HG03354 (cell line): ENCODE results near the gene GBP1.
"Not testable (repeated sequence)": the region's sequence is repeated elsewhere in the genome, so short reads cannot be mapped to it uniquely, and the experiment has no call there.

Experiments
- ATAC-seq: cut with Tn5 transposase; IDR thresholded peaks from one replicate; pipeline ENCODE4 v1.9.1; 2021; ENCODE audit warnings: mild to moderate bottlenecking; ENCODE audit not compliant: unreplicated experiment, poor library complexity, severe bottlenecking

GBP1 gene

DNA sequence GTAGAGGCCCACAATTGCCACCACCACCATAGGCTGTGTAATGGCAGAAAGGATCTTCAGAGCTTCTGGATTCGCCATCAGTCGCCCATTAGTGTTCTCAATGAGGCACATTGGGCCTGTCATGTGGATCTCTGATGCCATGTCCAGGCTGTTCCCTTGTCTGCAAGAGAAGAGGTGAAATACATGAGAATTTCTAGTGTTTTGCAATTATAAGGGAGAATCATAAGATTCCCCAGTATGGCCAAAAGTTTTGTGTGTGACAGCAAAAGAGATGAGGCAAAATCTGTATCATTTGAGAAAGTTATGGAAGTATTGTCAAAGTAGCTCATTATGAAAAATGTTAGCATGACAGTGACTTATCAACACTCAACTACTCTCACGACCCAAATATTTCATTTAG lies 1.9 kb downstream of the GBP1 start:
- no peak for ATAC-seq

DNA sequence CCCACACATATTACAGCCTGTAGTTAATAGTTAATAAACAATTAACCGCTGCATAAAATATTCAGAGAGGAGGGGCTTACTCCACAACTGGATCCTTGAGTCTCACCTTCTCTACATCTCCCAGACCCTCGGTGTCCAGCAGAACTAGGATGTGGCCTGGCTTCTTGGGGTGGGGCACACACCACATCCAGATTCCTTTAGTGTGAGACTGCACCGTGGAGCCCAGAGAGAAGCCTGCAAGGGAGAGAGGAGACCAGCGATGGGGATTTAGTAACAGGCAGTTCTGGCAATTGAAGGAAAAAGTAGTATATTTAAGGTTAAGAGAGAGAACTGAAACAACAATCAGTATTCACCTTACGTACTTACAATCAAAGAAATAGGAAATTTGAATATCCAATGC lies 4.9 kb downstream of the GBP1 start:
- ATAC-seq, result no peak

DNA sequence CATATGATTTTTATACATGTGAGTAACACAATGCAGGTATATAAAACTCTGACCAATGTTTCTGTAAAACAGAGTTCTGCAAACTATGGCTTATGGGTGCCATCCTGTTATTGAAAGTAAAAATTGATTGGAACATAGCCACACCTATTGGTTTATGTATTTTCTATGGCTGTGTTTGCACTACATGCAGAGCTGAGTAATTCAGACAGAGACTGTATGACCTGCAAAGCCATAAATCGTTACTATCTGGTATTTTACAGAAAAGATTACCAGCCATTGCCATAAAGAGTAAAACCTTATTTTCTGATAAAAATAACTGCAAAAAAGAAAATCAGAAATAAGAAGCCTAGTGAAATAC lies 13.1 kb downstream of the GBP1 start:
- no peak for ATAC-seq

- no peak for ATAC-seq
These were observed 13.6 kb downstream of the GBP1 start for GRCh38 chr1:89051300-89051954.

GRCh38 chr1:89050649-89051033 lies 14.4 kb downstream of the GBP1 start:
- ATAC-seq, result no peak

DNA sequence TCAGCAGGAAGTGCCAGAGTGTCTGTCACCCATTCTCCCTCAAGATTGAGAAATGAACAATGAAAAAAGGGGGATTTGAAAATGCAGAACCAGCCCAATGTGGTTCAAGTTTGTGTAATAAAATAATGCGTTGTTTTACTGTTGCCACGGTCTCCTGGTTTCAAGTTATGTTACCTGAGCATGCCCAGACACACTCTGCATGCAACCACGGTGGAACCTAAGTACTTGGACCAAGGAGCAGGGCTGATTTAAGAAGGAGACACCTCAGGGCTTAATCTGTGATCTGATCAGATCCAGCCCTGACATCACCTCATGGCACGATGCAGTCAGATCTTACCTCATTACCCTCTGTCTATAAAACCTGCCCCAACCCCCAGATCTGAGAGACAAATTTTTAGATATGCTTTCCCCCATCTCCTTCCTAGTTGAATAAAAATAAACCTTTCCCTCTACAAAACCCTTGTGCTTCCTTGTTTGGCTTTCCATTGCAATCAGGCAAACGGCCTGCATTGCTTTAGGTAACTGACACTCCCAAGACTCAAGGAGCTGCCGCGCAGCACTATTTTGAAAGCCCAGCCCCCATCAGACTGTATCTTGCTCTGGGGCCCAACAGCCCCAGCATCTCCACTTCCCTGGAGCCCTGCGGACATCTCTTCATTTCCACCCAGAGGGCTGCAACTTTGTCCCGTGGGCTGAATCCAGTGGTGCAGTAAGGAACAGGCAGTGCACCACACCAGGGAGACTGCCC lies 14.9 kb downstream of the GBP1 start:
- not testable (repeated sequence) for ATAC-seq

- ATAC-seq, result not testable (repeated sequence)
These were observed 15.8 kb downstream of the GBP1 start for GRCh38 chr1:89049187-89049586.

DNA sequence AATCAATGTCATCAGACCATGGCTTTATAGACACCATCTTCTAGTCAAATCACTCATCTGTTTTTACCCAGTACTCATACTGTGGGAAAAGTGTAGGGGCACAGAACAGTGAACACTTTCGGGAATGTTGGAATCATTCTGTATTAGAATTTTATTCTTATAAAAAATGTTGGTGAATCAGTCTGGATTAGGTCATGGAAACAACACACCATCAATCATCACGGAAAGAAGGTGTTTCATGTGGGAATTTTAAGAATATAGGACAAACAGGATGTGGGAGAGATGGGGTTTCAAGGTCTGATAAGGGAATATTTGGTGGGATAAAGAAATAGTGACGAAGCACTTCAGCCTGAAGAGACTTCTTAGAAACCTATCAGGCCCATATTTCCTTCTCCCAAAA lies 17.3 kb downstream of the GBP1 start:
- no peak for ATAC-seq

GRCh38 chr1:89046318-89047183 lies 18.5 kb downstream of the GBP1 start:
- not testable (repeated sequence) for ATAC-seq

GRCh38 chr1:89044970-89045721 lies 19.9 kb downstream of the GBP1 start:
- no peak for ATAC-seq

GRCh38 chr1:89043940-89044339 lies 21.1 kb downstream of the GBP1 start:
- ATAC-seq, result no peak

DNA sequence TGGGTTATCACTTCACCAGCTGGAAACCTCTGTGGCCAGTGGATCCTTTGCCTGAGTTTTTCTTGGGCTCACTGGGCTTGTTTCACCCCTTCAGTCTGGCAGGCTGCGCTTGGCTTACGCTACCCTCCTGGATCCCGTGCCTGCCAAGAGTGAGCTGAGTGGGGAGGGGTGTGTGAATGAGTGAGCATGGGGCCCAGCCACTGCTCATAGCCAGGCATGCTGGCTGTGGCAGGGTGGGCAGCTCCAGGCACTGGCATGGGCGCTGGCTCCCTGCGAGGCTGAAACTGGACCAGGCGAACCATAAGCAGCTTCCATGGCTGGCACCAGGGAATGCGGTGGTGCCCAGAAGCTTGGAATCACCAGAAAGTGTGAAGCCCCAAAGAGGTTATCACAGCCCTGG lies 22.5 kb downstream of the GBP1 start:
- ATAC-seq, result no peak

DNA sequence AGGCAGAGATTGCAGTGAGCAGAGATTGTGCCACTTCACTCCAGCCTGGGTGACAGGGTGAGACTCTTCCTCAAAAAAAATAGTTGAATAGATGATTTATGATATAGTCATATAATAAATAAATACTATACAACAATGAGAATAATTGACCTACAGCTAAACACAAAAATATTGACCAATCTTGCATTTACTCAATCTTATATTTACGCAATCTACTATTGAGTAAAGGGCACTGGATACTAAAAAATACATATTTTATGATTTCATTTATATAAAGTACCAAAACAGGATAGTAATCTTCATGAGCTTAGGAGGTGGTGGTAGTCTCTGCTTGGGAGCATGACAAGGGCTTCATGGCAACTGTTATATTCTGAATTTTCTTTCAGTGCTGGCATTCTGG lies 23.3 kb downstream of the GBP1 start:
- ATAC-seq, result no peak

DNA sequence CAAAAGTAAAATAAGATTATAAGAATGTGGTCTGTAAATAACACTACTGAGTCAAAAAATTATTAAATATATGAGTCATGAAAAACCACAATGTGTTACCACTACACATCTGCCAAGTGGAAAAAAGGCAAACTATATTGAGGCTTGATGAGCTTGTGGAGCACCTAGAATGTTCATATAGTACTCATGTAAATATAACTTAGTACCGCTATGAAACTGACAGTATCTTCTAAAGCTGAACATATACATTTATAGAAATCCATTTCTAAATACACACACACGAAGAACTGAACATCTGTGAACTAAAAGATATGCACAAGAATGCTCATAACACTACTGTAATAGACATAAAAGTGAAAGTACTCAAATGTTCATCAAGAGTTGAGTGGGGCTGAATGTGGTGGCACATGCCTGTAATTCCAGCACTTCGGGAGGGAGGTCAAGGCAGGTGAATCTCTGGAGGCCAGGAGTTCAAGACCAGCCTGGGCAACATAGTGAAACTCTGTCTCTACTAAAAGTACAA lies 23.8 kb downstream of the GBP1 start:
- ATAC-seq, result peak; percentile 93

- no peak for ATAC-seq
These were observed 24.7 kb downstream of the GBP1 start for GRCh38 chr1:89040315-89040626.

DNA sequence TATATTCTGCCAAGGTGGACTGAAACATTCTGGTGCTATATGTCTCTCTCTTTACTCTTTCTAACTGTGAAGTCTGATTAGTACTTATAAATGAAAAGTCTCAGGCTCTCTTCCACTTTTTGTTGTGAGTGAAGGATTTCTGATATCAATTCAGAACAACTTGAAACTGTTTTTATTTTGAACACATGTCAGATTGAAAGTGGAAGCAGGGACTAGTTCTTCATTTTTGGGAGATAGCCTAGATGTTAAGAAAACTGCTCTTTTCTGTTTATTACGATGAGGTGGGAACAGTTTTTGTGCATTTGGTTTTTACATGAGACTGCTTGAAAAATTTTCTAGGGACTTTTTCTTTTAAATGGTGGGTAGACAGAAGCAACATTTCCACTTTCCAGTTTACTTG lies 27.8 kb downstream of the GBP1 start:
- ATAC-seq, result no peak

DNA sequence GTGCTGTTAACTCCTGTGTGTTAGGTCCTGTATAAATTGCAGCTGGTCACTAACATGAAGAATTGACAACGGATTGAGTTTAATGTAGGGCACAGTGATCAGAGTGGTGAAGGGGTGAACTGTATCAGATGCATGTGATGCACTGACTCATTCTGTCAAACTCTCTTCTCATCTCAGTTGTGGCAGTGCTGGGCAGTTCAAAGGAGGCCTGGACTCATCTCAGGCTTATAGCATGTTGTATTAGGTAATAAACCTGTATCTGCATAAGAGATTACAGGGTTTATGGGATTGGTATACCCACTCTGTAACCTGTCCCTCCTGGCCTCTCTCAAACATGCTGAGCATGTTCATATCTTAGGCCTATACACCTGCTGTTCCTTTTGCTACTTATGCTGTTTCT lies 29.9 kb downstream of the GBP1 start:
- ATAC-seq, result no peak

- not testable (repeated sequence) for ATAC-seq
These were observed 31.0 kb downstream of the GBP1 start for GRCh38 chr1:89034004-89034403.

DNA sequence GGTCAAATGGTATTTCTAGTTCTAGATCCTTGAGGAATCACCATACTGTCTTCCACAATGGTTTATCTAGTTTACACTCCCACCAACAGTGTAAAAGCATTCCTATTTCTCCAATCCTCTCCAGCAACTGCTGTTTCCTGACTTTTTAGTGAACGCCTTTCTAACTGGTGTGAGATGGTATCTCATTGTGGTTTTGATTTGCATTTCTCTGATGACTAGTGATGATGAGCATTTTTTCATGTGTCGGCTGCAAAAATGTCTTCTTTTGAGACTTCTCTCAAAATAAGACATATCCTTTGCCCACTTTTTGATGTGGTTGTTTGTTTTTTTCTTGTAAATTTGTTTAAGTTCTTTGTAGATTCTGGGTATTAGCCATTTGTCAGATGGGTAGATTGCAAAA lies 36.0 kb downstream of the GBP1 start:
- not testable (repeated sequence) for ATAC-seq

DNA sequence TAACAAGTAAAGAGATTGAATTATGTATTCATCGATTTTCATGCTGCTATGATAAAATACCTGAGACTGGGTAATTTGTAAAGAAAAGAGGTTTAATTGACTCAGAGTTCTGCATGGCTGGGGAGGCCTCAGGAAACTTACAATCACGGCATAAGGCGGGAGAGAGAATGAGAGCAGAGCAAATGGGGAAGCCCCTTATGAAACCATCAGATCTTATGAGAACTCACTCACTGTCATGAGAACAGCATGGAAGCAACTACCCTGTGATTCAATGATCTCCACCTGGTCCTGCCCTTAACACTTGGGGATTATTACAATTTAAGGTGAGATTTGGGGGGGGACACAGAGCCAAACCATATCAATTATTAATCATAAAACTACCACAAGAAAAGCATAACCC lies 39.1 kb downstream of the GBP1 start:
- no peak for ATAC-seq
